HG03565 (cell line): ENCODE results near the gene BPIFB4.

Source experiments
- ATAC-seq: cut with Tn5 transposase; IDR thresholded peaks from one replicate; pipeline ENCODE4 v1.9.1; 2021; ENCODE audit warnings: mild to moderate bottlenecking, moderate library complexity; ENCODE audit not compliant: unreplicated experiment

BPIFB4 gene

DNA sequence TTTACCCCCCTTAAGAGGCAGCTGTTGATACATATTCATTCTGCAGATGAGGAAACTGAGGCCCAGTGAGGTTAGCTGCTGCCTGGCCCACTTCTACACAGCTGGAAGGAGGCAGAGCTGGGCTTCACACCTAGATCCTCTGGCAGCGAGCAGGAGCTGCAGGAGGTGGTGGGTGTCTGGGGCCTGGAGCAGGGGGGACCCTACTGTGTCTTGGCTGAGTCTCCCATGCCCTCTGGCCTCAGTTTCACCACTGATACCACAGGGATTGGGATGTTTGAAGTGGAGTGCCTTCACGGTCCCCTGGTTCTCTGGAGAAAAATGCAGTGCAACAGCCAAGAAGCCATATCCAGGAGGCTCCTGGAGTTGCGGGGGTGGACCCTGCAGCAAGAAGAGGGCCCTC lies 80.3 kb downstream of the BPIFB4 start:
- ATAC-seq: no peak

DNA sequence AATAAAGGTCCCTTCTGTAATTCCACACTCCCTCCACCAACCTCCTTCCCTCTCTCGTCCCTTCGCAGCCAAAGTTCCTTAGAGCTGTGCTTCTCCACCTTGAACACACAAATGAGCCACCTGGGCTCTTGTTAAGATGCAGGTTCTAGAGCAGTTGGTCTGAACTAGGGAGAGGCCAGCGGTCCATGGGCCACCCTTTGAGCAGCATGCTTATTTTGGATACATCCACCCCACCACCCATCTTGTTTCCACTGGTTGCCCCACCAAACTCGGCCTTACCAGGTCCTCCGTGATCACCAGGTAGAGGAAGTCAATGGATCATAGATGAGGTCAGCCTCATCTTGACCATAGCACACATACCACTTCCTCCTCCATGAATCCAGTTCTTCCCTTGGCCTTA lies 81.2 kb downstream of the BPIFB4 start:
- no peak for ATAC-seq
